ENCODE data around the gene IRX2.

The IRX2 gene

DNA sequence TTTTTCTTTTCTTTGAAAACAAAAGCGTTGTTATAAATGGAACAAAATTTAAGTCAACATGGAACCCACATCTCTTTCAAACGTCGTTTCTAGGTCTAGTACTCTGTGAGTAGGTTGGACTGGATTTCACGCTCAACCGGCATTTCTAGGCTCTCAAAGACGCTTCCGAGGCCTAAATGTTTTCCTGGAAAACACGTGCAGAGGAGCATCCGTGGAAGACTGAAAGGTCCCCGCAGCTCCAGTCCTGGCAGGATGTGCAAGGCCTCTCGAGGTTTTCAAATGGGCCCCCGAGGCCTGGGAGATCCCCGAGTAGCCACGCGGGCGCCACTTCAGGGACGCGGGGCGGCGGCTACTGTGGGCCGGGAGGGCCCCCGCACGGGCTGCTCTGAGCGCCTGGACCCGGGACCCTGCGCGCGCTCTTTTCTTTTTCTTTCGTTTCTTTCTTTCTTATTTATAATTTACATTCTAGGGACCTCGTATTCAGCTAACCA, 4.2 kb upstream of the IRX2 start:
- DNase-seq: no peak

DNA sequence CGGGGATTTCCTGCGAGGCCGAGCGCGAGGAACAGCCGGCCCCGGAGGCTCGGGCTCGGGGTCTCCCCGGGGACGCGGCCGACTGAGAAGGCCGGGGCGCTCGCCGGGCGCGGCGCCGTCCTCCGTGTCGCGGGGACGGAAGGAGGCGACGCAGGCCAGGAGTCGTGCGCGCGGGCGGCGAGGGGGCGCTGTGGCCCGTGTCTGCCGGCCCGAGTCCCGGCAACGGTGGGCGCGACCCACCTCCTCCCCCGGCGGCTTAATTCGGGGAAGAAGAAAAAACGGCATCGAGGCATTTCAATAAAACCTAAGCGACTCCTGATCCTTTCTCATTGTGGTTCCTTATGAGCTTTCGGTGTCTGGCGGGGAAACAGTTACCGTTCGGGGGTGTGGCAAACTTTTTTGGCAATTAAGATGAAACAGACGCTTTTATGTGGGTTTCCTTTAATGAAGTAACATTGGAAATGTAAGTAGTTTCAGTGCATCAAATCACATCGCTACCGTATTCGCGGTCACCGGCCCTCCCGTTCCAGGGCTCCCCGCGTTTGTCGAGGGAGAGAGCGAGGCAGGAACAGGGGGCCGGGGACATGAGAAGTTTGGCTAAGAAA, 3.7 kb upstream of the IRX2 start:
- no peak for DNase-seq

DNA sequence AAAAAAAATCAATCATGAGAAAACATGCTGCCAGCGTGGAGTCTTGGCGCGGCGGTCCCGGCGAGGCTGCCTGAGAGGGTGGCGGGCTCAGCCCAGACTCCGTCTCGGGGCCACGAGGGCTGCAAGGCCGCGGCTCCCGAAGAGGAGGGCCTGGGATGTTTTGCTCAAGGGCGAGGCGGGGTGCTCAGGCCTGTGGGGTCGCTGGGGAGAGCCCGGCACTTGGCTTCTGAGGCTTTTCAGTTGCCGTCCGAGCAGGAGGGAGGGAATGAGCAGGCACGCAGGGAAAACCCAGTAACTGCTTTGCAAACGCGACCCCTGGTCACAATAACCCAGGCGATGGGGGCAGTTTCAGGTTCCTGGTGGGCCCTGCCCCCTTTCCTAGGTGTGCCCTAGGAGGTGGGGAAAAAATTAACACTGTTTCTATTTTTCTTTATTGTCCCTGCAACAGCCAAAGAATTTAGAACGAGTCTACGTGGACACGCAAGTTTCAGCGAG, 3.2 kb upstream of the IRX2 start:
- DNase-seq: no peak

DNA sequence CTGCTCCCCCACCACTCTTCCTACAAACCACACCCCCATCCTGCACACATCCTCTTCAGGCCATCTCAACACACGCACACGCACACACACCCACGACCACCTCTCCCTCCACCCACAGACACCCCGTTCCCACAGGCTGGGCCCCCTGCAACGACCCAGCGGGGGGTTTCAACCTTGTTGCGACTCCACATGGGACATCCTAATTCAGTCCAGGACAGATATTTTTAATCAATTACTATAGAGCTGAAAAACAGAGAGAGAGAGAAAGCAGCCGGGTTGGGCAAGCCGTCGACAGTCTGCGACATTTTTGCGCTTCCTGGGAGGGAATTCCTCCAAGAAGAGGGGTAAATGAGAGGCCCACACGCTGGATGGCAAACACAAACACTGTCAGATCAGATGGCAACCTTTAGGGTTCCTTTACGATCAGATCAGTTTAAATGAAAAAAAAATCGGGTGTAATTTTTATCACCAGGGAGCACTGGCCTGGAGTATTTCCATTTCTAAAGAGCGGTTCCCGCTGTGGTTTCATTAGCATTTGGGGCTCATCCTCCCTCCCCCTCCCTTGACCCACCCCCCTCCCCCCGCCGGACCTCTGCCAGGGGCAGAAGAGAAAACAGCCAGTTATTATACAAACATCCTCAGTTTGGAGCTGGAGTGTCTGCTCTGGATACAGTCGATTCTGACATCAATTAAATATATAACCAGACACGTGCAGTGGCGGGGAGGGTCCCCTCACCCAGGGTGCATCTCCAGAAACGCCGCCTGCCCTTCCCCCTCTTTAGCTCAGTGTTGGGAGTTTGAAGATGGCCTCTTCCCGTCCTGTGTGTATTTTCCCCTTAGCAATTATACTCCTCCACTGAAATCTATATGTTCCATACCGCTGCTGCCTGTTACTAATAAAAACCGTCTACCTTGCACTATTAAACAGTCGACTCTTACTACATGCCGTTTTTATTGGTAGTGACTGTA, 2.3 kb upstream of the IRX2 start:
- no peak for DNase-seq

DNA sequence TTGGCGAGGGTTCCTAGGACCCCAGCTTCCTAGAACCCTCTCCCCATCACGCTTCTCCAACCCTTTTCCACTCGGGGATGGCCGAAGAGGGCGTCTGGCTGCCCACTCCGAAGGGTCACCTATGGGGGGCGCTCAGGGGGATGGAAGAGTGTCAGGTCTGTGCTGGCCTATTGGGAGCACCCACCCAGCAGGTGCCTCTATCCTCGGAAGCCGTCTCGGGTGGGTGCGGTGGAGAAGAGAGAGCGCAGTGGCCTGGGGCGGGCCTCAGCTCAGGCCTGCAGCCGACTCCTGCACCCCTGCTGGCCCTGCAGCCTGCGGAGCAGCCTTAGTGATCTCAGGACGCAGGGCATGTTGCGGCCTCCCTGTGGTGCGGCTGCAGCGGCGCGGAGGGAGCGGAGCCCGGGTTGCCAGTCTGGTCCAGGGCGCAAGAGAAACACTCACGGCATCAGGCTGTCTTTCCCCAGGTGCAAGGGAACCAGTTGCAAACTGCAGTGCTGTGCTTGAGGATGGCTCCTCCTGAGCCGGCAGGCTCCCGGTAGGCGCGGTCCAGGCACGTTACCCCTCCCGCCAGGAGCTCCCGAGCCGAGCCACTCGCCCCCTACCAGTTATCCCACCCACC, 1.5 kb upstream of the IRX2 start:
- DNase-seq: no peak

DNA sequence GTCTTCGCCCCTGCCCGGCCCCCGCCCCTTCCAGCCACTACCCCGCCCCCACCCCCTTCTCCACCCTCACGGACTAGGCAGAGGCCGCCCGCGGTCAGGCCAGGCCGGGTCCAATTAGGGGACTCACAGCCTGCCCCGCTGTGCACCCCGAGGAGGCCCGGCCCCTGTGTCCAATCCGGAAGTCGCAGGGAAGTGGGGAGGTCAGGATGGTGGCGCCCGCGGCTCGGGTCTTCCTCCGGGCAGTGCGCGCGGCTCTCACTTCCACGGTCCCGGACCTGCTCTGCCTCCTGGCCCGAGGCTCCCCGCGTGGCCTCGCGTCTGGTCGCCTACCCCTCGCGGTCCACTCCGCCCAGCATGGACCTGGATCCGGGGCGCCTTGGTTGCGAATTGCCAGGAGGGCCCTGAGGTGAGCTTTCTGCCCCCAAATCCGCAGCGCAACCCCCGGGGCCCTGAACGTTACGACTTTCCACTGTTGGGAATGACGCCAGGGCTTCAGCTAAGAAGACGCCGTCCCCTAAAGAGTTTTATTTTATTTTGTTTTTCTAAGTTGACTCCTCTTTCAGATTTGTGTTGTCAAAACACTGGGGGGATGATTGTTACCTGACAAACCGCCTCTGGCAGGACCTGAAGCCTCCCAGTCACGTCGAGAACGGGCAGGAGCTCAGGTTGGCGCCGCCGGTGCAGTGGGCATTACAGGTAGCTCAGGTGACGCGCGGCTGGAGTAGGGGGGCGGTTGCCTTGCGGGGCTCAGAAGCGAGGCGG, 763 bp upstream of the IRX2 start:
- no peak for DNase-seq

DNA sequence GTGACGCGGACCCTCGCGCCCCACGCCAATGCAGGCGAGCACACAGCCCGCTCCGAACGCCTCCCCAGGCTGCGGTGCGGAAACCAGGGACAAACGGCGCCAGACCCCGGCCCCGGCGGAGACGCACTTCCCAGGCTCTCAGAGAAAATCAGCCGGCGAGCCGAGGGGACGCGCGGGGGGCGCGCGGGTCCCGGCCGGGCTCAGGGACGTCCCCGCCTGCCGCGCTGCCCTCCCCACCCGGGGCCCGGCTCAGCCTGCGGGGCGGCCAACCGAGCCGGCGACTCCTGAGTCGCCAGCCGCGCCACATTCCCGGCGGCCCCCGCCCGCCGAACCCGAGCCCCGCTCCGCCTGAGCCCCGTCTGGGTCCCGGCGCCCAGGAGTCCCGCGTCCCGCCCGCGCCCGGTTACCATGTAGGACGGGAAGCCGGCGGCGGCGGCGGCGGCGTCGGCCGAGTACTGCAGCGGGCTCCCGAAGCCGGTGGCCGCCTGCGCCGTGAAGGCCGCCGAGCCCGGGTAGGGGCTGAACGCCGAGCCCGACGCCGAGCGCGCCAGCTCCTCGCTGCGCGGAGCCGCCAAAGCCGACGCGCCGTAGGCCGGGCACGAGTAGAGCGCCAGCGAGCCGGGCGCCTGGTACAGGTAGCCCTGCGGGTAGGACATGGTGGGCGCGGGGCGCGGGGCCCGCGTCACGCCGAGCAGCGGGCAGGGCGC, 566 bp downstream of the IRX2 start:
- DNase-seq: no peak

DNA sequence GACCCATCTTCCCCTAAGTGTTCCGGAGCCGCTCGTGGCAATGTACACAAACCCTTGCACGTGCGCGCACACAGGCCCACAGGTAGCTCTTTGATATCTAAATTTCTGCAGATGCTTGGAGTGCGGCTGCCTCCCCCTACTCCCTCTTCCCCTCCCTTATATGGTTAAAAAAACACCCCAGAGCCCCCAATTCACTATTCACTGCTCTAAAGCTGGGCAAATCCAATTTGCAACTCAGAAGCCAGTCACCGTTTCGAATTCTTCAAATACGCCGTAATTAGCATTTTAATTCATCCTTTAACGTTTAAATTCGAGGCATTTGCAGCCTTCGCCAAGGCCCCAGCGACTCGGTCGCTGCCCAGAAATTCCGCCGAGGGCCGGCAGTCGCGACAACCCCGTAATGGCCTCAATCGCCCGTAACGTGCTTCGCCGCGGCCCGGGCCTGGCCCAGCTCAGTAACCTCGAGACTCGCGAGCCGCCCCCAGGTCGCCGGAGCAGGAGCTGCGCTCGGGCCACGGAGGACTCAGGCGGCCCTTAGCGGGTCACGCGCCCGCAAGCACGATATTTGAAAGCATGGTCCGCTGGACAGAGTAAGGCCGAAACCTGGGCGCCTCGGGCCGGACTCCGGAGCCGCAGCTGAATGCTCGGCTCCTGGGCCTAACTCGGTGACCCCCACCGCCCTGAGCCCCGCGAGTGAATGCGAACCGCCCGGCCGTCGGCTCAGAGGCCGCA, 1.3 kb downstream of the IRX2 start:
- DNase-seq: no peak

DNA sequence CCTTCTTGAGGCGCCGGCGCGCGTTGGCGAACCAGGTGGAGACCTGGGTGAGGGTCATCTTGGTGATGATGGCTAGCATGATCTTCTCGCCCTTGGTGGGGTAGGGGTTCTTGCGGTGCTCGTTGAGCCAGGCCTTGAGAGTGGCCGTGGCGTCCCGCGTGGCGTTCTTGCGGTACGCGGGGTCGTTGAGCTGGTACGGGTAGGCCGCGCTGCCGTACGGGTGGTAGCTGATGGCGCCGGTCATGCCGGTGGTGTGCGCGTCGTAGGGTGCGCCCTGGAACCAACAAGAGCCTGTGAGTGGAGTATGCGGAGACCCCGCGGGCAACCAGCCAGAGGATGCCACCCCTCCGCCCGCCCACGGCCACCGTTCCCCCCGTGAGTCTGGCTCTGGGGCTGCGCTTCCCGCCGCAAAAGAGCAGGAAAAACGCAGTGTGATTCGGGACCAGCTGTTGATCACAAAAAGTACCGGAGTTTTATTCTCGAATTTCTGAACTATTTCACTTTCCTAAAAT, 1.9 kb downstream of the IRX2 start:
- no peak for DNase-seq

DNA sequence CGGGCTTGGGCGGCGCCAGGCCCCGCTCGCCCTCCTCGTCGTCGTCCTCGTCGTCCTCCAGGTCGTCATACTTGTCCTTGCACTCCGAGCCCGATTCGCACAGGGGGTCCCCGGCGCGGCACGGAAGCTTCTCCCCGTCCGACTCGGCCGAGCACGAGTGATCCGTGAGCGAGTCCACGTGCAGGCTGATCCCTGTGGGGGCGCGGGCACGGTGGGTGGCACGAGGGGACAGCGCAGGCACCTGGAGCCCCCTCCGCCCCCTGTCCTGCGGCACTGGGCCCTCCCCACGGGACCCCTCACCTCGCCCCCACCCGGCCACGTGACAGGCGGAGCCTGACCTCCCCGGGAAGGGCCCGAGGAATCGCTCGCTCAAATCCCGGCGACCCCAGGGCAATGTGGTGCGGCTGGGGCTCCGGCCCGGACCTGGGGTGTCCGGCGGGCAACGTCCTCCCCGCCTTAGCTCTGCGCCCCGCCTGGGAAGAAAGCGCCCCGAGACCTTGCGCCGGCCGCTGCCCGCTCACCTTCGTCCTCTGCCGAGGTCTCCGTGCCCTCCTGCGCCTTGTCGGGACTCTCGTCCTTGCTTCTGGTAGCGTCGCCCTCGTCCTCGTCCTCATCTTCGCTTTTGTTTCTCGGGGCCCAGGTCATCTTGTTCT, 2.5 kb downstream of the IRX2 start:
- no peak for DNase-seq

DNA sequence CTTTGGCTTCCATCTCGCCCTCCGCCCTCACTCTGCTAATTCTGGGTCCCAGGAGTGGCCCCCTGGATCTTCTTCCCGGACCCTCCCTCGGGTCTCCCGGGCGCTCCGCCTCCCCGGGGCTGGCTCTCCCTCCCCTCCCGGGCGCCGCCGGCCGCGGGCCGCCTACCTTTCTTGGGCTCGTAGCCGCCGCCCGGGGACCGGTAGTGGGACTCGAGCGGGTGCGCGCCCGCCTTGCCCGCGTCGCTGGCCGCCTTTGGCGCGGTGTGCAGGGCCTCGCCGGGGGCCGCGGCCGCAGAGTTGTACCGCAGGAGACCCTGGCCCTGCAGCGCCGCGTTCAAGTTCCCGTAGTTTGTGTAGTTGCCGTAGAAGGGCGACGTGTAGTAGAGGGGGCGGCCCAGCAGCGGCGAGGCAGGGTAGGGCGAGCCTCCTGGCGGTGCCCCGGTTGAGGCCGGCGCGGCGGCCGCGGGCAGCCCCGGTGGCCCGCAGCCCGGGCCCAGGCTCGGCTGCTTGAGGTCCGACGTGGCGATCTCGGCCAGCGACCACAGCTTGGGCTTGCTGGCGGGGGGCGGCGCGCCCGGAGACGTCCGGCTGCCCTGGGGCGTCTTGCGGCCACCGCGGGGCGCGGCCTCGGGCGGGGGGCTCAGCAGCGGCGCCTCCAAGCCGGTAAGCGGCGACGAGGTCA, 3.2 kb downstream of the IRX2 start:
- no peak for DNase-seq

DNA sequence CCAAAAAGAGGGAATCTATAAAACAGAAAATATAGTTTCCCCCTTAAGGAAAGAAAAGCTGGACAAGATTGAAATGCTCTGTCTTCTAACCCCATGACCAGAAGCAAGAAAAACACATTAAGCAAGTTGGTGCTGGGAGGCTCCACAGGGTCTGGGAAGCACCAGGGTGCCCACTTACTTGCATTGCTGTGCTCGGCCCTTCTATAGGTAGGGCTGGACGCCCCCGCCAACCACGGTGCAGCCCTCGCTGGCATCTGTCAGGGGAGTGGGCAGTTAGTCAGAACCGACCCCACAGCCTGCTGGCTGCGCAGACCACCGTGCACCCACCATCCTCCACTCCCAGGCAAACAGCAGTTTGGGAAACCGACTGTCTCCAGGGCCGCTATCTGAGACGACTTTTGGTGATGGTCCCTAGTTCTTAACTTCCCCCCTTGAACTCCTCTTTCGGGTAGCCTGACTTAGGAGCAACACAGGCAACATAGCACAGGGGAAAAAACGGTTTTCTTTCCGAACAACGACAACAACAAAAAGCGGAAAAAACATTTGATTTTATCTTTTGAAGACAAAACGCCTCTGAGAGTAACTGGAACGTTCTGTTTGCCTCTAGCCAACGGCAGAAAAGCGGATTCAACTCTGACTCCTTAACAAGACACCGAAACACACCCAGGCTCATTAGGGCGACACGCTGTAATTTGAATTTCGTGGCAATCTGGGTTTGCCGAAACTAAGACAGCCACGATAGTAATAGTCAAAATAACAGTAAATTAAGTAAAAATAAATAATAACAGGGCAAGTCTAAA, 3.9 kb downstream of the IRX2 start:
- no peak for DNase-seq

DNA sequence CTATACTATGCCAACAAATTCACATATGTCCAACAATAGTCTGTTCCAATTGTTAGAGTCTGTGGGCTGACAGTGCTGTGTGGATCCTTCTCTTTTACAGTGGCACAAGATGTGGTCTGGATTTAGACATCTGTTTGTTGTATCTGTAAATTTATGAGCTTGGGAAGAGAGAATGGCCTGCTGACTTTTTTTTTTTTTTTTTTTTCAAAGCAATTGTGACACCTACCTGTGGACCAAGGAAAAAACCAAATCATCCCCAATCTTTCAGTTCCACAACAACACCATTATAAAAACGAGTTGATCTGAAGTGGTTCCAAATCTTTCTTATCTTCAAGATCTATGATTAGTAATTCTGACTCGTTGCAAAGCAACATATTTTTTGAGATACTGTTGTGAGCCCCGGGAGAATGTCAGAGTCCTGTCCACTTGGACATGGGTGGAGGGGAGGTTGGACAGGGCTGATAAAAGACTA, 4.9 kb downstream of the IRX2 start:
- DNase-seq: no peak

DNA sequence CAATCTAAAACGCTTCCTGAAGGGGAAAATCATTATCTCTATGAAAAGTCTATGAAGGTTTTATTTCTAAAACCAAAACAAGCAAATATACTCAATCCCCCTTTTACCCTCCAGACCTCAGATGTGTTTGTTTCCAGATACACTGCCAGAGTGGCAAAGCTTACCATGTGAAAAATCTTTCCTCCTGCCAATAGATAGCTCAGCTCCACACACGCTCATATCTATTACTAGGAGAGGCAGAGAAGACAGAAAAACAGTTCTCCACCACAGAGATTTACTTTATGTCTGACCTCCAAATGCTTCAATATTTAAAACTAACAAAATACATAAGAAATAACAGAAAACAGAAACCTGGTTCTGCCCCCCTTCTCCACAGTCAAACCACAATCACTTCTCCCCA, 7.0 kb downstream of the IRX2 start:
- no peak for DNase-seq

DNA sequence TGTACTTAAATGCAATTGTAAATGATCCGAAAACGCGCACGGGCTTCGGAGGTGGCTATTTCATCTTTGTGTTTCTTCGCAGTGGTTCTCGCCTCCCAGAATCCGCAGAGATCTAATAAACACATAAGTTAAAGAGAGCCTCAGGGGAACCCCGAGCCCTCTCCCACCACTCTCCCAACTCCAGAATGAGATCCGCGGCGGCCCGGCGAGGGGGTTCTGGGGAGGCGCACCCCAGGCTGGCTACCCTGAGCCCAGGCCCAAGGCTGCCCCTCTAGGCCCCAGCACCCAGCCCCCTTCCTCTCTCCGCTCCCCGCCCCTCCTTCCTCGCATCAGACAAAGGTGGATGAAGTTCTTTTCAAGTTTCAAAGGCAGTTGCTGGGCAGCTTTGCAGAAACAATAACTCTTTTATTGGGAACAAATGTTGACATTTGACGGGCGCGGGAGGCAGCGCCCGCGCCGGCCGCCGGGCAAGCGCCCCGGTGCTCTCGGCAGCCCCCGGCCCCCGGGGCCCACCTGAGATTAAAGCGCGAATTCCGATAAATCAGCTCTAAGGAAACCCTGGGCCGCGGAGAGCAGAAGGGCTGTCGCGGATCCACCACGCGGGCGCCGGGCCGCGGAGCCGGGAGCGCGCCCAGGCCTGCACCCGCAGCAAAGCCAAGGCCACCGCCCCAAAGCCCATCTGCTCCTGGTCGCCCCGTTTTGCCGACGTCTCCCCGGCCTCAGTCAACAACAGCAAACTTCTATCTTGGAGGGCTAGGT, 8.4 kb downstream of the IRX2 start:
- DNase-seq: no peak

DNA sequence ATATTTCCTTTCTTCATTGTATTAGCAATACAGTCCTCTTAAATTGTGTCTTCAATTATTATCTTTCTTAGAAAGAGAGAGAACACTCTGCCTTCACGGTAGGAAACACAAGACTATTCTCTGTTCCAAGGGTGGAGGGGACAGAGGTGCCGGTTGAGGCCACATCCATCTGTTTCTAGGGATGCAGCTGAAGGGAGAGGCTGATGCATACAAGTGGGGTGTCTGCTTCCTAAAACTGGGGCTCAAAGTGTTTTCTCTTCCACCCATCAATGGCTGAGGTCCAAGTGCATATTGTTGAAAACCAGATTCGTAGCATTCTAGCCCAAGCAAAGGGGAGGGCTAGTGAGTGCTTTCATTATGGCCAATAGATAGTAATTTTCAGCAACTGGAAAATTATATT, 9.5 kb downstream of the IRX2 start:
- no peak for DNase-seq

DNA sequence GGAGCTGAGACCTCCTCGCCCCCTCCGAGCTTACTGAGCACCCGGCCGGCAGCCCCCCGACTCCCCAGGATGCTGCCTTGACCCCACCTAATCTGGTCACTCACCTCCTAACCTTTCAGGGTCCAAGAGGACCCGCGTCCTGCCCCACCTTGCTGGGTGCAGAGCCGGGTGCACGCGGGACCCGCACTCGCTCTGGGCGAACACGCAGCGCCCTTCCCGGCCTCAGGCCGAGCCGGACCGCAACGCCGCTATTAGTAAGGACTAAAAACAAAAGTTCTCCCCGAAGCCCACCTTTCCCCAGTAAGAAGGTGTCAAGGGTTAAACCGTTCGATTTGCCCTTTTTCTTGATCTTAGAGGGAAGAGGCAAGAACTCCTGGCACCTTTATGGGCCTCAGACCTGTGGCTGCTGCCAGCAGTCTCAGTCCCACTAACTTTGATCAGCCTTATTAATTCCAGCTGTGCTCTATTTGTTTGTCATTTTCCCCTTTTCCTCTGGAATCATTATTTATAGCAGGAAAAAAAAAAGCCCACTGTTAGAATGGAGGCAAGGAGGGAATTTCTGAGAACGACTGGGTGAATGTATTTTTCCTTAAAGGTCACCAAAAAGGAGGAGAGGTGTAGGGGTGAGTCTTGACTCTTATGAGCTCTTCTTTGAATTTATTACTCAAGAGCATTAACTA, 10.5 kb downstream of the IRX2 start:
- DNase-seq: no peak

All from stimulated activated naive CD4-positive, alpha-beta T cell (primary cell).